Naive thymus-derived CD4-positive, alpha-beta T cell (primary cell): ENCODE data around the gene ARNT2. TPM values are rescaled to one million over a fixed set of nuclear protein-coding genes. Genes with fewer than 3 reads are reported as not detected.

Experiments
- ATAC-seq: fragments of 150-1000 bp; cut with Tn5 transposase; 2 replicates; pipeline ENCODE4 v1.10.0; 2021; ENCODE audit warnings: mild to moderate bottlenecking, moderate library complexity
- CTCF ChIA-PET: fragments of 350-600 bp; sonication (Branson Sonifier 250); formaldehyde crosslinking; loops from one replicate; lab custom pipeline; 2021; ENCODE audit warnings: antibody characterized with exemption; lab: Charles Lee
- POLR2A ChIA-PET: fragments of 350-600 bp; sonication (Branson Sonifier 250); formaldehyde crosslinking; loops from one replicate; lab custom pipeline; 2021; ENCODE audit warnings: antibody characterized with exemption, inconsistent platforms; lab: Charles Lee
- DNase-seq, 9 donors: peaks; one replicate each; pipeline versions ENCODE4 v3.0.0 to v3.0.0-alpha.2; 2020 to 2022; ENCODE audit warnings: mixed read lengths in 1 of 9
- H3K27ac ChIP-seq: one replicate; pipeline ENCODE4 v1.7.0; 2013; ENCODE audit warnings: mild to moderate bottlenecking, low read depth, low read length, moderate library complexity
- H3K27me3 ChIP-seq, 2 donors: one replicate each; pipeline ENCODE4 v1.7.0; 2013; ENCODE audit warnings: low read length in 2 of 2, mild to moderate bottlenecking in 2 of 2, moderate library complexity in 2 of 2; ENCODE audit not compliant: control insufficient read depth in 2 of 2, insufficient read depth in 2 of 2
- H3K36me3 ChIP-seq, 3 experiments: 1 replicate in 2 of 3; 2 replicates in 1 of 3; pipeline ENCODE4 v1.7.0; 2013; ENCODE audit warnings: low read length in 3 of 3, mild to moderate bottlenecking in 3 of 3, moderate library complexity in 1 of 3; ENCODE audit not compliant: insufficient read depth in 3 of 3, control insufficient read depth in 2 of 3
- H3K4me1 ChIP-seq, 2 donors: one replicate each; pipeline ENCODE4 v1.7.0; 2013; ENCODE audit warnings: low read length in 2 of 2, mild to moderate bottlenecking in 2 of 2, moderate library complexity in 1 of 2; ENCODE audit not compliant: control insufficient read depth in 2 of 2, insufficient read depth in 2 of 2
- H3K4me3 ChIP-seq: 2 replicates; pipeline ENCODE4 v1.7.0; 2013; ENCODE audit warnings: mild to moderate bottlenecking, low read length
- H3K9me3 ChIP-seq, 3 experiments: 1 replicate in 2 of 3; 2 replicates in 1 of 3; pipeline ENCODE4 v1.7.0; 2013; ENCODE audit warnings: low read length in 3 of 3; ENCODE audit not compliant: control insufficient read depth in 2 of 3
- H3K27ac Mint-ChIP-seq, 9 donors: one replicate each; pipeline ENCODE4 v1.8.0; 2020 to 2022; ENCODE audit warnings: mixed read lengths in 9 of 9, mild to moderate bottlenecking in 8 of 9, moderate library complexity in 5 of 9, inconsistent platforms in 2 of 9
- H3K27me3 Mint-ChIP-seq, 5 donors: one replicate each; pipeline ENCODE4 v1.8.0; 2021 to 2022; ENCODE audit warnings: mixed read lengths in 5 of 5, mild to moderate bottlenecking in 1 of 5
- H3K36me3 Mint-ChIP-seq, 5 donors: one replicate each; pipeline ENCODE4 v1.8.0; 2020 to 2022; ENCODE audit warnings: mixed read lengths in 5 of 5, mild to moderate bottlenecking in 3 of 5, inconsistent platforms in 1 of 5
- H3K4me1 Mint-ChIP-seq, 7 donors: one replicate each; pipeline ENCODE4 v1.8.0; 2020 to 2022; ENCODE audit warnings: mixed read lengths in 7 of 7, mild to moderate bottlenecking in 3 of 7, inconsistent platforms in 1 of 7
- H3K4me3 Mint-ChIP-seq, 10 donors: one replicate each; pipeline ENCODE4 v1.8.0; 2020 to 2022; ENCODE audit warnings: mild to moderate bottlenecking in 10 of 10, mixed read lengths in 10 of 10, moderate library complexity in 6 of 10, inconsistent platforms in 2 of 10
- H3K9me3 Mint-ChIP-seq, 11 donors: one replicate each; pipeline ENCODE4 v1.8.0; 2020 to 2022; ENCODE audit warnings: mixed read lengths in 11 of 11, mild to moderate bottlenecking in 4 of 11, inconsistent platforms in 1 of 11, moderate library complexity in 1 of 11
- intact Hi-C, 2 donors: fragments of 100-400 bp; cut with micrococcal nuclease; formaldehyde crosslinking; loops; one replicate each; pipeline ENCODE4 v1.15.1; 2023
- polyA plus RNA-seq, 2 donors: library from polyadenylated mRNA; unstranded; fragments of 300-500 nt; fragmentation: Illumina TruSeq; gene quantifications; one replicate each; pipeline ENCODE4 v1.2.3, GENCODE V29; 2021
- total RNA-seq, 6 experiments: library from RNA in 5 of 6; stranded (reverse) in 5 of 6; gene quantifications; 1 replicate in 5 of 6; 2 replicates in 1 of 6; pipeline ENCODE4 v1.2.3 and lab custom pipeline; 2021 to 2026

The ARNT2 gene
- total and polyA plus RNA-seq, 7 experiments from 2014 or later: not detected

- CTCF ChIA-PET: interaction anchor here (0.6 kb wide), 1 partner anchor 101 kb away, joined by 3 read pairs; no protein-coding TSS in a partner anchor
- H3K27ac Mint-ChIP-seq: no peak overlapping the region
- POLR2A ChIA-PET: no interaction called here
Observed at GRCh38 chr15:80512726-80513660, 108.8 kb downstream of the ARNT2 start.

GRCh38 chr15:80514071-80514780 lies 110.0 kb downstream of the ARNT2 start:
- no peak overlapping the region for H3K27ac ChIP-seq

More at GRCh38 chr15:80512726-80513660, 108.8 kb downstream of the ARNT2 start:
- Mint-ChIP-seq H3K4me1 (no peaks in the 10 kb centered on the region), H3K27me3 (peaks cover 0 to 8% (median 6%) of the 10 kb centered on the region in 5 donors), H3K36me3 (peaks cover 0 to 9% (median 0%) of the 10 kb centered on the region in 5 donors), H3K9me3 (peaks cover 0 to 35% (median 8%) of the 10 kb centered on the region in 11 donors), H3K4me3 (no peak overlapping the region)
- H3K4me3 ChIP-seq: no peak overlapping the region
- ATAC-seq: no peak
- H3K4me1 ChIP-seq: no peaks in the 10 kb centered on the region
- peaks cover 0 to 2% of the 10 kb centered on the region in 2 donors for H3K27me3 ChIP-seq
- H3K9me3 ChIP-seq: no peaks in the 10 kb centered on the region
- no peak overlapping the region for H3K27ac ChIP-seq
- intact Hi-C loops: no loop called here
- no peak for DNase-seq
- H3K36me3 ChIP-seq: no peaks in the 10 kb centered on the region

GRCh38 chr15:80517290-80517689 lies 113.1 kb downstream of the ARNT2 start:
- POLR2A ChIA-PET: no interaction called here
- H3K36me3 Mint-ChIP-seq: peaks cover 0 to 4% (median 0%) of the 10 kb centered on the region in 5 donors
- Histone ChIP-seq H3K9me3 (no peaks in the 10 kb centered on the region), H3K36me3 (no peaks in the 10 kb centered on the region), H3K4me1 (no peaks in the 10 kb centered on the region), H3K27me3 (no peaks in the 10 kb centered on the region), H3K4me3 (no peak overlapping the region), H3K27ac (no peak overlapping the region)
- H3K4me1 Mint-ChIP-seq: no peaks in the 10 kb centered on the region
- no peak for DNase-seq
- H3K4me3 Mint-ChIP-seq: no peak overlapping the region
- H3K27ac Mint-ChIP-seq: no peak overlapping the region
- intact Hi-C loops: no loop called here
- no peak for ATAC-seq
- CTCF ChIA-PET: no interaction called here
- peaks cover 0 to 26% (median 5%) of the 10 kb centered on the region in 11 donors for H3K9me3 Mint-ChIP-seq
- peaks cover 0 to 8% (median 6%) of the 10 kb centered on the region in 5 donors for H3K27me3 Mint-ChIP-seq

More at GRCh38 chr15:80514071-80514780, 110.0 kb downstream of the ARNT2 start:
- H3K27me3 ChIP-seq: peaks cover 0 to 2% of the 10 kb centered on the region in 2 donors
- peaks cover 0 to 9% (median 0%) of the 10 kb centered on the region in 5 donors for H3K36me3 Mint-ChIP-seq
- ATAC-seq: no peak
- H3K9me3 Mint-ChIP-seq: peaks cover 0 to 36% (median 8%) of the 10 kb centered on the region in 11 donors
- no peak for DNase-seq
- H3K36me3 ChIP-seq: no peaks in the 10 kb centered on the region
- no peaks in the 10 kb centered on the region for H3K9me3 ChIP-seq
- no peak overlapping the region for H3K4me3 ChIP-seq
- H3K27me3 Mint-ChIP-seq: peaks cover 0 to 12% (median 6%) of the 10 kb centered on the region in 5 donors
- no peak overlapping the region for H3K4me3 Mint-ChIP-seq
- POLR2A ChIA-PET: no interaction called here
- no peaks in the 10 kb centered on the region for H3K4me1 ChIP-seq
- no peak overlapping the region for H3K27ac Mint-ChIP-seq
- intact Hi-C loops: no loop called here
- H3K4me1 Mint-ChIP-seq: no peaks in the 10 kb centered on the region
- CTCF ChIA-PET: interaction anchor here (0.7 kb wide), 1 partner anchor 149 kb away, joined by 3 read pairs; no protein-coding TSS in a partner anchor

GRCh38 chr15:80518522-80518921 lies 114.3 kb downstream of the ARNT2 start:
- intact Hi-C loops: no loop called here
- CTCF ChIA-PET: no interaction called here
- H3K4me3 Mint-ChIP-seq: no peak overlapping the region
- H3K4me1 ChIP-seq: no peaks in the 10 kb centered on the region
- H3K4me1 Mint-ChIP-seq: no peaks in the 10 kb centered on the region
- no peaks in the 10 kb centered on the region for H3K9me3 ChIP-seq
- no peak for DNase-seq
- H3K4me3 ChIP-seq: no peak overlapping the region
- peaks cover 0 to 26% (median 5%) of the 10 kb centered on the region in 11 donors for H3K9me3 Mint-ChIP-seq
- ATAC-seq: no peak
- H3K36me3 Mint-ChIP-seq: peaks cover 0 to 4% (median 0%) of the 10 kb centered on the region in 5 donors
- H3K27me3 ChIP-seq: no peaks in the 10 kb centered on the region
- H3K36me3 ChIP-seq: no peaks in the 10 kb centered on the region
- H3K27ac Mint-ChIP-seq: no peak overlapping the region
- H3K27ac ChIP-seq: no peak overlapping the region
- POLR2A ChIA-PET: no interaction called here
- H3K27me3 Mint-ChIP-seq: peaks cover 5 to 12% (median 6%) of the 10 kb centered on the region in 5 donors

- ATAC-seq: no peak
- H3K36me3 Mint-ChIP-seq: no peaks in the 10 kb centered on the region
- H3K27ac ChIP-seq: no peak overlapping the region
- DNase-seq: no peak
- no peak overlapping the region for H3K27ac Mint-ChIP-seq
- H3K4me3 Mint-ChIP-seq: no peak overlapping the region
- peaks cover 3 to 21% (median 11%) of the 10 kb centered on the region in 5 donors for H3K27me3 Mint-ChIP-seq
- H3K9me3 Mint-ChIP-seq: peaks cover 0 to 2% (median 0%) of the 10 kb centered on the region in 11 donors
- H3K4me1 Mint-ChIP-seq: no peaks in the 10 kb centered on the region
- no peaks in the 10 kb centered on the region for H3K9me3 ChIP-seq
- POLR2A ChIA-PET: no interaction called here
- no peaks in the 10 kb centered on the region for H3K36me3 ChIP-seq
- no peak overlapping the region for H3K4me3 ChIP-seq
- intact Hi-C loops: no loop called here
- CTCF ChIA-PET: no interaction called here
- H3K4me1 ChIP-seq: no peaks in the 10 kb centered on the region
- no peaks in the 10 kb centered on the region for H3K27me3 ChIP-seq
Observed at GRCh38 chr15:80523746-80524145, 119.6 kb downstream of the ARNT2 start.

- POLR2A ChIA-PET: no interaction called here
Observed at GRCh38 chr15:80525853-80526252, 121.7 kb downstream of the ARNT2 start.

More at GRCh38 chr15:80525853-80526252, 121.7 kb downstream of the ARNT2 start:
- intact Hi-C loops: no loop called here
- peaks cover 0 to 27% (median 24%) of the 10 kb centered on the region in 5 donors for H3K27me3 Mint-ChIP-seq
- H3K9me3 Mint-ChIP-seq: no peaks in the 10 kb centered on the region
- no peaks in the 10 kb centered on the region for H3K4me1 Mint-ChIP-seq
- no peaks in the 10 kb centered on the region for H3K27me3 ChIP-seq
- no peak overlapping the region for H3K27ac Mint-ChIP-seq
- no peak for ATAC-seq
- DNase-seq: no peak
- no peaks in the 10 kb centered on the region for H3K9me3 ChIP-seq
- no peak overlapping the region for H3K4me3 ChIP-seq
- no peaks in the 10 kb centered on the region for H3K4me1 ChIP-seq
- H3K27ac ChIP-seq: no peak overlapping the region
- H3K36me3 ChIP-seq: no peaks in the 10 kb centered on the region
- CTCF ChIA-PET: no interaction called here
- no peak overlapping the region for H3K4me3 Mint-ChIP-seq
- no peaks in the 10 kb centered on the region for H3K36me3 Mint-ChIP-seq
